ENCODE results near the gene SOHLH1.

Gene SOHLH1

GRCh38 chr9:135699440-135699839 lies at the start of gene SOHLH1:
SOHLH1 (minus strand) TSS chr9:135699481; CDS start chr9:135699467, 14 bp downstream.
- no peak for FAIRE-seq
- no peak for DNase-seq (ENCODE audit: low spot score)

GRCh38 chr9:135748676-135749075 lies 49.4 kb upstream of the SOHLH1 start:
- no peak for DNase-seq (ENCODE audit: low spot score)
- FAIRE-seq, result no peak

GRCh38 chr9:135747311-135747710 lies 48.0 kb upstream of the SOHLH1 start:
- DNase-seq (ENCODE audit: low spot score) (no peak), FAIRE-seq (no peak)

- DNase-seq (ENCODE audit: low spot score) (no peak), FAIRE-seq (no peak)
Measured at GRCh38 chr9:135746565-135746964, 47.3 kb upstream of the SOHLH1 start.

GRCh38 chr9:135745686-135746324 lies 46.5 kb upstream of the SOHLH1 start:
- no peak for DNase-seq (ENCODE audit: low spot score)
- FAIRE-seq, result no peak

- no peak for DNase-seq (ENCODE audit: low spot score)
- FAIRE-seq, result no peak
Measured at GRCh38 chr9:135745189-135745588, 45.9 kb upstream of the SOHLH1 start.

- no peak for FAIRE-seq
Measured at GRCh38 chr9:135744333-135745070, 45.2 kb upstream of the SOHLH1 start.

GRCh38 chr9:135743546-135744332 lies 44.5 kb upstream of the SOHLH1 start:
- no peak for DNase-seq (ENCODE audit: low spot score)
- no peak for FAIRE-seq

More at GRCh38 chr9:135744333-135745070, 45.2 kb upstream of the SOHLH1 start:
- no peak for DNase-seq (ENCODE audit: low spot score)

- DNase-seq (ENCODE audit: low spot score), result no peak
- FAIRE-seq, result no peak
Measured at GRCh38 chr9:135743021-135743420, 43.7 kb upstream of the SOHLH1 start.

GRCh38 chr9:135741276-135742219 lies 42.3 kb upstream of the SOHLH1 start:
- no peak for FAIRE-seq
- no peak for DNase-seq (ENCODE audit: low spot score)

- FAIRE-seq (no peak), DNase-seq (ENCODE audit: low spot score) (no peak)
Measured at GRCh38 chr9:135739271-135740220, 40.3 kb upstream of the SOHLH1 start.

GRCh38 chr9:135737840-135738521 lies 38.7 kb upstream of the SOHLH1 start:
- FAIRE-seq (no peak), DNase-seq (ENCODE audit: low spot score) (no peak)

- FAIRE-seq (no peak), DNase-seq (ENCODE audit: low spot score) (no peak)
Measured at GRCh38 chr9:135736979-135737839, 37.9 kb upstream of the SOHLH1 start.

GRCh38 chr9:135736272-135736978 lies 37.1 kb upstream of the SOHLH1 start:
- FAIRE-seq (no peak), DNase-seq (ENCODE audit: low spot score) (no peak)

GRCh38 chr9:135734616-135735144 lies 35.4 kb upstream of the SOHLH1 start:
- FAIRE-seq (no peak), DNase-seq (ENCODE audit: low spot score) (no peak)

- FAIRE-seq, result no peak
- no peak for DNase-seq (ENCODE audit: low spot score)
Measured at GRCh38 chr9:135732569-135733257, 33.4 kb upstream of the SOHLH1 start.

GRCh38 chr9:135731454-135731853 lies 32.2 kb upstream of the SOHLH1 start:
- FAIRE-seq, result no peak
- DNase-seq (ENCODE audit: low spot score), result no peak
